ENCODE data around the gene SLF2. TPM values are rescaled to one million over a fixed set of nuclear protein-coding genes. Genes with fewer than 3 reads are reported as not detected.

The SLF2 gene
- total RNA-seq, 4 donors from 2014 or later = 34.1 to 47.9 (median 40.4) TPM

GRCh38 chr10:100976906-100977305 is 64.1 kb downstream of the SLF2 start:
- DNase-seq = no peak
- H3K27me3 ChIP-seq = no peaks in the 10 kb centered on the region
- H3K9me3 ChIP-seq = no peaks in the 10 kb centered on the region
- intact Hi-C loops (cut with DNase I) = no loop called here
- H3K4me1 ChIP-seq = no peaks in the 10 kb centered on the region
- H3K4me3 ChIP-seq (replicated peaks in 1 of 3) = no peak overlapping the region
- WGBS, 2 donors = 71 to 87% methylated on average over 3 of the region's 3 CpGs
- H3K27ac ChIP-seq = no peak overlapping the region
- TF ChIP-seq POLR2A (IDR thresholded peaks at IDR 0.05) (no peak), CTCF (IDR thresholded peaks at IDR 0.05) (no peak)
- H3K36me3 ChIP-seq = peaks cover 9 to 11% of the 10 kb centered on the region in 2 donors

GRCh38 chr10:100977436-100977835 is 64.7 kb downstream of the SLF2 start:
- Histone ChIP-seq H3K9me3 (no peaks in the 10 kb centered on the region), H3K4me1 (no peaks in the 10 kb centered on the region), H3K36me3 (peaks cover 9 to 11% of the 10 kb centered on the region in 2 donors), H3K4me3 (replicated peaks in 1 of 3) (no peak overlapping the region), H3K27me3 (no peaks in the 10 kb centered on the region), H3K27ac (no peak overlapping the region)
- WGBS, 2 donors = 84 to 88% methylated on average over 6 of the region's 6 CpGs
- TF ChIP-seq POLR2A (IDR thresholded peaks at IDR 0.05) (no peak), CTCF (IDR thresholded peaks at IDR 0.05) (no peak)
- intact Hi-C loops (cut with DNase I) = no loop called here
- no peak for DNase-seq

- Histone ChIP-seq H3K27me3 (no peaks in the 10 kb centered on the region), H3K27ac (no peak overlapping the region), H3K4me1 (no peaks in the 10 kb centered on the region), H3K9me3 (no peaks in the 10 kb centered on the region), H3K4me3 (replicated peaks in 1 of 3) (no peak overlapping the region), H3K36me3 (peaks cover 11 to 16% of the 10 kb centered on the region in 2 donors)
- WGBS, 2 donors = 79 to 91% methylated on average over 6 to 13 of the region's 13 CpGs
- no peak for TF ChIP-seq POLR2A (IDR thresholded peaks at IDR 0.05)
- no peak for TF ChIP-seq CTCF (IDR thresholded peaks at IDR 0.05)
- intact Hi-C loops (cut with DNase I) = no loop called here
- no peak for DNase-seq
Observed at GRCh38 chr10:100978121-100978900, 65.5 kb downstream of the SLF2 start.

- Histone ChIP-seq H3K4me3 (replicated peaks in 1 of 3) (no peak overlapping the region), H3K9me3 (no peaks in the 10 kb centered on the region), H3K27ac (no peak overlapping the region), H3K36me3 (peaks cover 13 to 16% of the 10 kb centered on the region in 2 donors), H3K4me1 (no peaks in the 10 kb centered on the region), H3K27me3 (no peaks in the 10 kb centered on the region)
- no peak for DNase-seq
- TF ChIP-seq POLR2A (IDR thresholded peaks at IDR 0.05) (no peak), CTCF (IDR thresholded peaks at IDR 0.05) (no peak)
- 71 to 81% methylated on average over 1 to 10 of the region's 10 CpGs for WGBS, 2 donors
- intact Hi-C loops (cut with DNase I) = no loop called here
Observed at GRCh38 chr10:100978901-100979195, 66.1 kb downstream of the SLF2 start.

GRCh38 chr10:100979791-100980272 is 67.1 kb downstream of the SLF2 start:
- peaks cover 13 to 16% of the 10 kb centered on the region in 2 donors for H3K36me3 ChIP-seq

More at GRCh38 chr10:100979791-100980272, 67.1 kb downstream of the SLF2 start:
- no peak for DNase-seq
- 94 to 98% methylated on average over 11 to 16 of the region's 16 CpGs for WGBS, 2 donors
- TF ChIP-seq POLR2A (IDR thresholded peaks at IDR 0.05) (no peak), CTCF (IDR thresholded peaks at IDR 0.05) (no peak)
- Histone ChIP-seq H3K27ac (no peak overlapping the region), H3K4me1 (no peaks in the 10 kb centered on the region), H3K4me3 (replicated peaks in 1 of 3) (no peak overlapping the region), H3K27me3 (no peaks in the 10 kb centered on the region), H3K9me3 (no peaks in the 10 kb centered on the region)
- intact Hi-C loops (cut with DNase I) = no loop called here
